ENCODE data around the gene ELOVL6.

Gene ELOVL6

DNA sequence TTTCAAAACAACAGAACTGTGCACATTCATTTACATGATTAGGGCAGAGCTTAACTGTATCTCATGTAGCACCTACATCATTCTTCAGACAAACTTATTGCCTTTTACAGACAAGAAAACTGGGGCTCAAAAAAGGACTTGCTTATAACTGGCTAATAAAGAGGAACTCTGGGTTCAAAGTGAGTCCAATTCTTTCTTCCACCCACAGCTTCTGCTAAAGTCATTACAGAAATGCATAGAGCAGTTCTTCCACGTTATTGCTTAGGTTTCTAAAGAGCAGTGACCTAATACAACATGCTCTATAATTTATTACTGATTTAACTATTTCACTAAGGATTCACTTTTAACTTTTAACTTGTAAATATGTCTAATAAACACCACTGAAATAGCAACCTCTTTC lies 60.6 kb downstream of the ELOVL6 start:
- no peak for DNase-seq (ENCODE audit: low read depth)
- TF ChIP-seq, protein P1, sequence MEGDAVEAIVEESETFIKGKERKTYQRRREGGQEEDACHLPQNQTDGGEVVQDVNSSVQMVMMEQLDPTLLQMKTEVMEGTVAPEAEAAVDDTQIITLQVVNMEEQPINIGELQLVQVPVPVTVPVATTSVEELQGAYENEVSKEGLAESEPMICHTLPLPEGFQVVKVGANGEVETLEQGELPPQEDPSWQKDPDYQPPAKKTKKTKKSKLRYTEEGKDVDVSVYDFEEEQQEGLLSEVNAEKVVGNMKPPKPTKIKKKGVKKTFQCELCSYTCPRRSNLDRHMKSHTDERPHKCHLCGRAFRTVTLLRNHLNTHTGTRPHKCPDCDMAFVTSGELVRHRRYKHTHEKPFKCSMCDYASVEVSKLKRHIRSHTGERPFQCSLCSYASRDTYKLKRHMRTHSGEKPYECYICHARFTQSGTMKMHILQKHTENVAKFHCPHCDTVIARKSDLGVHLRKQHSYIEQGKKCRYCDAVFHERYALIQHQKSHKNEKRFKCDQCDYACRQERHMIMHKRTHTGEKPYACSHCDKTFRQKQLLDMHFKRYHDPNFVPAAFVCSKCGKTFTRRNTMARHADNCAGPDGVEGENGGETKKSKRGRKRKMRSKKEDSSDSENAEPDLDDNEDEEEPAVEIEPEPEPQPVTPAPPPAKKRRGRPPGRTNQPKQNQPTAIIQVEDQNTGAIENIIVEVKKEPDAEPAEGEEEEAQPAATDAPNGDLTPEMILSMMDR (IDR thresholded peaks at IDR 0.05; ENCODE audit: control insufficient read depth, insufficient read depth, low read depth, low read length, missing control alignments): no peak
- H3K4me3 ChIP-seq (ENCODE audit: control insufficient read depth, low read depth, low read length): no peak overlapping the region

DNA sequence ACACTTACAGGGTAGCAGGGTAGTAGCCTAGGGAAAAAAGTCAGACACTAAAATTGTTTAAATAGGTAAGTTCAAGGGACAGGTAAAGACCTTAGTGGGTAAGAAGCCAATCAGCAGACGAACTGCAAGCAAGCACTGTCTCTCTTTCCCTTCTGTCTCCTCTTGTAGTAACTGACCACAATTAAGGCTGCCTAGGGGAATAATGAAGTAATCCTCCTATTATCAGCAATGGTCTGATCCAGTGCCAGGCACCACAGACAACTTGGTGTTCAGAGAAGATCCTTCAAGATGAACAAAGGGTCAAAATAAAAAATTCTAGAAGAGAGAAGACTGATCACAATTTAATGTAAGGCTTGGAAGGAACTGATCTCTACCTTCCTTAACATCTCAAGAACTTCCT lies 62.9 kb downstream of the ELOVL6 start:
- no peak overlapping the region for H3K4me3 ChIP-seq (ENCODE audit: control insufficient read depth, low read depth, low read length)
- no peak for DNase-seq (ENCODE audit: low read depth)
- TF ChIP-seq, protein P1 (IDR thresholded peaks at IDR 0.05; ENCODE audit: control insufficient read depth, insufficient read depth, low read depth, low read length, missing control alignments): no peak

DNA sequence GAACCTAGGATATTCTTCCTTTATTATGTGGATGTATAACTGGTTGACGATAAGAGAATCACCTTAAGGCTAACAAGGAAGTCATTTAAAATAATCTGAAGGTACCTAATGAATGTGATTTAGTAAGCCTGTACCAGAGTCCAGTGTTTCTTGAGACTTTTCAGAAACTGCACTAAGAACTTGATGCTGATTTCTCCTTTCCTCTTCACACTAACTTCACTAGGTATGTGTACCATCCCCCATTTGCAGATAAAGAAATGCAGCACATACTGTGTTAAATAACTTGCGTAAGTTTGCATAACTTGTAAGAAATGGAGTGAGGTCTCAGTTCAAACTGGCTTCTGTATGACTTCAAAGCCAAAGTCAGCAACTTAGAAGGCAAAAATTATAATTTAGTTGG lies 63.3 kb downstream of the ELOVL6 start:
- TF ChIP-seq, protein P1 (IDR thresholded peaks at IDR 0.05; ENCODE audit: control insufficient read depth, insufficient read depth, low read depth, low read length, missing control alignments): no peak
- no peak for DNase-seq (ENCODE audit: low read depth)
- no peak overlapping the region for H3K4me3 ChIP-seq (ENCODE audit: control insufficient read depth, low read depth, low read length)

DNA sequence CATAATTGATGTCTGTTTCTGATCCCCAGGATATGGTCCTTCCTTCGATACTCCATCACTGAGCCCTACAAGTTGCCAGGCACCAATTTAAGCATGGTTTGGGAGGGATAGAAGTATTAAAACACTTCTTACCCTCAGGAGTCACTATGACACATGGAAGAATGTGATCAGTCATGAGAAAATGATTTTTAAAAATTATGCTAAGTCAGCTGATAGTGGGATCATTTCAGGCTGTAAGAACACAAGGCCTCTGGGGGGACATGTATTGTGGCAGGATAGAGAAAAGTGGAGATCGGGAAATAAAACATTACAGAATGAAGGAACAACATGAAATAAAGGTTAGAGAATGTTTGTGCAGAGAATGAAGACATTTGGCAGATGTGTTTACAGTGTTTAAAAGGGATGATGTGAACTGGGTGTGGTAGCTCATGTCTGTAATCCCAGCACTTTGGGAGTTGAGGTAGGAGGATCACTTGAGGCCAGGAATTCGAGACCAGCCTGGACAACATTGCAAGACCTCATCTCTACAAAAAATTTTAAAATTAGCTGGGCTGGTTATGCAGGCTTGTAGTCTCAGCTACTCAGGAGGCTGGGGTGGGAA lies 64.0 kb downstream of the ELOVL6 start:
- no peak overlapping the region for H3K4me3 ChIP-seq (ENCODE audit: control insufficient read depth, low read depth, low read length)
- no peak for DNase-seq (ENCODE audit: low read depth)
- TF ChIP-seq, protein P1 (IDR thresholded peaks at IDR 0.05; ENCODE audit: control insufficient read depth, insufficient read depth, low read depth, low read length, missing control alignments): no peak

GRCh38 chr4:110132816-110133719 lies 65.3 kb downstream of the ELOVL6 start:
- H3K4me3 ChIP-seq (ENCODE audit: control insufficient read depth, low read depth, low read length): no peak overlapping the region
- DNase-seq (ENCODE audit: low read depth): no peak
- TF ChIP-seq, protein P1 (IDR thresholded peaks at IDR 0.05; ENCODE audit: control insufficient read depth, insufficient read depth, low read depth, low read length, missing control alignments): no peak

DNA sequence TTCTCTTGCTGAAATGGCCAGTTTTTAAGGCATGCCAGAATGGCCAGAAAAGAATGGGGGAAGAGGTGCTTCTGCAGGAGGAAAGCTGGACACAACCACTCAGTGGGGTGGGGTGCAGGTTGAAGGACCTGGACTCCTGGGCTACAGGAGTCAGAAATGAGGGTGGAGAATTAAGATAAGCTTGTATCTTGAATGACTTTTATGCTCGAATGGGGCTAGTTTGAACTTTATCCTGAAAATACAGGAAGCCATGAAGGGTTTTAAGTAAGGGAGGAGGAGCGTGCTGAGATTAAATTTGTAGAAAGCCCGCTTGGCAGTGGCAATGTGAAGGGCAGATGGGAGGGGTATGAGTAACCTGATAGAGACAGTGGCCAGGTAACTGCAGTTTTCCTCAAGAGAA lies 66.5 kb downstream of the ELOVL6 start:
- H3K4me3 ChIP-seq (ENCODE audit: control insufficient read depth, low read depth, low read length): no peak overlapping the region
- TF ChIP-seq, protein P1 (IDR thresholded peaks at IDR 0.05; ENCODE audit: control insufficient read depth, insufficient read depth, low read depth, low read length, missing control alignments): no peak
- no peak for DNase-seq (ENCODE audit: low read depth)
